GM10248 (cell line): Measurements from ENCODE around the gene MREG.
A peak's percentile ranks its signal among the peaks of the same experiment; 100 is the strongest.
"Not testable (repeated sequence)": the region's sequence is repeated elsewhere in the genome, so short reads cannot be mapped to it uniquely, and the experiment has no call there.

ENCODE experiments used
- CTCF ChIA-PET: fragments of 300-600 bp; sonication (Branson Sonifier 250); formaldehyde crosslinking; extraction: SDS; loops from one replicate; lab custom pipeline; 2021; ENCODE audit warnings: antibody characterized with exemption; lab: Yijun Ruan, JAX
- POLR2A ChIA-PET: fragments of 350-650 bp; sonication (Branson Sonifier 250); formaldehyde crosslinking; extraction: SDS; loops from one replicate; lab custom pipeline; 2020; ENCODE audit warnings: antibody characterized with exemption; lab: Yijun Ruan, JAX
- DNase-seq: peaks from one replicate; pipeline ENCODE4 v3.0.0; 2012; ENCODE audit errors: extremely low spot score
- CTCF ChIP-seq: IDR thresholded peaks from 2 replicates; pipeline ENCODE4 v1.5.1; 2012; ENCODE audit warnings: mild to moderate bottlenecking, low read depth; ENCODE audit errors: extremely low read depth, missing control alignments, control extremely low read depth

Gene MREG

DNA sequence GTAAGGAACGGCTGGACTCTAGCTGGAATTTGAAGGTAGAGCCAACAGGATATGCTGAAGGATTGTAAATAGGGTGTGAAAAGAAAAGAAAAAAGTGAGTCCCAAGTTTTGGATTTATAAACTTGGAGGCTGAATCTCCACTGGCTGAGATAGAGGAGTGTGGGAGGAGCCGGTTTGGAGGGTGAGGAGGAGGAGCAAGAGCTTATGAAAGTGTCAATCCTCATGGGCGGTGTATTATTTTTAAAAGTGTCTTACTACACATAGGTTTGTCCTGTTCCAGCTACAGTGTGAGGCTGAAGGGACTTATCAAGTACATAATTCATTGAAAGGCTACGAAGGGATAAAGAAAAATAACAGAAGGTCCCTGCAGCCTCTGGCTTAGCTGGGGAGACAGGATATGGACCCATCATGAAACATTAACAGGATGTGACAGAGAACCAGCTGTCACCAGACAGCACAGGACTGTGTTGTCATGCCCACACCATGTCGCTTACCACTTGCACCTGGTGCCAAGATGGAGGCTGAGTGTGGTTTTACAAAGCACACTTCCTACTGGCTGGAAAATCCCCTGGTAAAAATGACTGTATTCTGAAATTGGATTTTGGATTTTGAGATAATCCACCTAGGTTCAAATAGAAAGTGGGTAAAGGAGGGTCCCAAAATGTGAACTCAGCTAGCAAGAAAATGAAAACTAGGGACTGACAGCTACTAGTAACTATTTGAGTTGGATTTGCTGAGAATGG is 2.5 kb upstream of the MREG start:
- ChIA-PET POLR2A (interaction anchor here (0.6 to 0.8 kb wide), 4 partner anchors 10 to 120 kb away, joined by 3 to 11 read pairs (median 4); no protein-coding TSS in a partner anchor), CTCF (interaction anchor here (1.1 to 11.6 kb wide), 12 partner anchors 9 to 99 kb away, joined by 3 to 193 read pairs (median 5); no protein-coding TSS in a partner anchor)
- DNase-seq = peak; percentile 67
- TF ChIP-seq CTCF = no peak

DNA sequence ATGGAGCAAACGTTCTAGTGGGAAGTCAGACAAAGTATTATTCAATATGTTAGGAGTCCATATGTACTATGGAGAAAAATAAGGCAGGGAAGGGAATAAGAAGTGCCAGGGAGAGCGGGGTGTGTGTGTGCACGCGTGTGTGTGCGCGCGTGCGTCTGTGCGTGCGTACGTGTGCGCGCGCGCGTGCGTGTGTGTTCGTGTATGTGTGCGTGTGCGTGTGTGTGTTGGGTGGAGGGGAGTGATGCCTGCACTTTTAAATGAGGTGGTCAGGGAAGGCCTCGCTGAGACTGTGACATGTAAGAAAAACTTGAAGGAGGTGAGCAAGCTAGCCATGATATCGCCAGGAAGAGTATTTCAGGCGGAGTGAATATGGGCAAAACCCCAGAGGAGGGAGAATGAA is 1.6 kb upstream of the MREG start:
- POLR2A ChIA-PET = interaction anchor here (0.7 kb wide), 1 partner anchor 9 kb away, joined by 3 read pairs; no protein-coding TSS in a partner anchor
- CTCF ChIA-PET = interaction anchor here (1.1 to 11.6 kb wide), 5 partner anchors 8 to 65 kb away, joined by 5 to 193 read pairs (median 20); no protein-coding TSS in a partner anchor
- no peak for TF ChIP-seq CTCF
- no peak for DNase-seq

DNA sequence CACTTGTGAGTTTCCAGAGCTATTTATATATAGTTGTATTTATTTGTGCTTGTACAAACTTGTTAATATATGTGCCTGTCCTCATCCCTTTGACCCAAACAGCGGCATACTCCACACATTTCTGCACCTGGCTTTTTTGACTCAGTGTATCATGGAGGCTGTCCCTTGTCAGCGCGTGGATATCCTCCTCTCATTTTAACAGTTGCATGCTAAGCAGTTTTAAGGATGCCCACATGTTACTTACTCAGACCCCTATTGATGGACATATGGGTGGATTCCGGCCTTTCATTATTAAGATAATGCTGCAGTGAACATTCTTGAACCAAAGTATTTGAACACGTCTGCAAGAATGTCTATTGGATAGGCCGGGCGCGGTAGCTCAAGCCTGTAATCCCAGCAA is 655 bp upstream of the MREG start:
- DNase-seq = no peak
- POLR2A ChIA-PET = no interaction called here
- no peak for TF ChIP-seq CTCF
- CTCF ChIA-PET = interaction anchor here (0.7 to 3.7 kb wide), 6 partner anchors 8 to 26 kb away, joined by 3 to 45 read pairs (median 4); no protein-coding TSS in a partner anchor

- ChIA-PET CTCF (interaction anchor here (1.5 to 3.7 kb wide), 6 partner anchors 9 to 37 kb away, joined by 3 to 45 read pairs (median 8); no protein-coding TSS in a partner anchor), POLR2A (no interaction called here)
- no peak for DNase-seq
Measured at GRCh38 chr2:216012830-216013079, 596 bp downstream of the MREG start.

GRCh38 chr2:216012133-216012829 is 1.1 kb downstream of the MREG start:
- DNase-seq = no peak
- ChIA-PET POLR2A (no interaction called here), CTCF (interaction anchor here (1.0 to 3.7 kb wide), 8 partner anchors 9 to 102 kb away, joined by 3 to 45 read pairs (median 6); no protein-coding TSS in a partner anchor)
- no peak for TF ChIP-seq CTCF

More at GRCh38 chr2:216012830-216013079, 596 bp downstream of the MREG start:
- TF ChIP-seq CTCF = no peak

- CTCF ChIA-PET = interaction anchor here (0.7 to 6.4 kb wide), 3 partner anchors 8 to 206 kb away, joined by 3 to 54 read pairs (median 29); no protein-coding TSS in a partner anchor
Measured at GRCh38 chr2:216009215-216009614, 4.1 kb downstream of the MREG start.

More at GRCh38 chr2:216009215-216009614, 4.1 kb downstream of the MREG start:
- POLR2A ChIA-PET, DNase-seq: not testable (repeated sequence)
